ENCODE measurements around the gene SLMAP.

SLMAP gene, protein sequence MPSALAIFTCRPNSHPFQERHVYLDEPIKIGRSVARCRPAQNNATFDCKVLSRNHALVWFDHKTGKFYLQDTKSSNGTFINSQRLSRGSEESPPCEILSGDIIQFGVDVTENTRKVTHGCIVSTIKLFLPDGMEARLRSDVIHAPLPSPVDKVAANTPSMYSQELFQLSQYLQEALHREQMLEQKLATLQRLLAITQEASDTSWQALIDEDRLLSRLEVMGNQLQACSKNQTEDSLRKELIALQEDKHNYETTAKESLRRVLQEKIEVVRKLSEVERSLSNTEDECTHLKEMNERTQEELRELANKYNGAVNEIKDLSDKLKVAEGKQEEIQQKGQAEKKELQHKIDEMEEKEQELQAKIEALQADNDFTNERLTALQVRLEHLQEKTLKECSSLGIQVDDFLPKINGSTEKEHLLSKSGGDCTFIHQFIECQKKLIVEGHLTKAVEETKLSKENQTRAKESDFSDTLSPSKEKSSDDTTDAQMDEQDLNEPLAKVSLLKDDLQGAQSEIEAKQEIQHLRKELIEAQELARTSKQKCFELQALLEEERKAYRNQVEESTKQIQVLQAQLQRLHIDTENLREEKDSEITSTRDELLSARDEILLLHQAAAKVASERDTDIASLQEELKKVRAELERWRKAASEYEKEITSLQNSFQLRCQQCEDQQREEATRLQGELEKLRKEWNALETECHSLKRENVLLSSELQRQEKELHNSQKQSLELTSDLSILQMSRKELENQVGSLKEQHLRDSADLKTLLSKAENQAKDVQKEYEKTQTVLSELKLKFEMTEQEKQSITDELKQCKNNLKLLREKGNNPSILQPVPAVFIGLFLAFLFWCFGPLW

DNA sequence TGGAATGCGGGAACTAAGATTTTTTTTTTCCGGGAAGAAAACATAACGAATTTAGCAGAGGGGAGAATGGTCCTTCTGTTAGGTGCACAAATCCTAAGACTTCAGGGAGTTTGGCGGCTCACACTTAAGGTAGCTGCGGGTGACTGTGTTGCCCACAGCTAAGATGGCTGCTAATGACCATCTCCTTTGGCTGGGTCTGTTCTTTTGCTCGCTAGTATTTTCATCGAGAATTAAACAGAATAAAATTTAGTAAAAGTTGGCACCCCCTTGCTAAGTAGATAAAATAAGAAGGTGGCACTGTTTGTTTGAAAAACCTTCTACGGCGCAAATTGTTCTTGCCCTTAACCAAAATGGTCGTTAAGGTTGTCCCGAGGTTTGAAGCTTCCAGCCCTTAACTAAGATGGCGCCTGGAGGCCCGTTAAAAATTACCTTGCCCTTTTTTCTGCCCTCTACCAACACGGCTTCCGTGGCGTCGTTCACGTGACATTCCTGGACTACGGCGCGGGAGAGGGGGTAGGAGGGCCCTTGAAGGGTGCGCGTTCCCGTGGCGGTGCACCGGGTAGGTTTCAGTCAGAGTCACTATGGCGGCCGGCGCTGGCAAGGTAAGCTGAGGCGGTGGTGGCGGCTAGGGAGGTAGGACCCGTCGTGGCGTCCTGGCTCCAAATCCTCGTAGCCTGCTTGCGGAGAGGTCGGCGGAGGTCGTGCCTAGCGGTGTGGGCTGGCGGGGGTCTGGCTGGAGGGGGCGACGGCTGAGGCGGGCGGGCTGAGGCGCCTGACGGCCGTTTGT, at the start of gene SLMAP:
TSS of gene SLMAP (plus strand) at position 569 of the 787 bp plus-strand sequence. CDS start 1,343 bp downstream, outside the sequence.
- DNase-seq, result peak; percentile 89

DNA sequence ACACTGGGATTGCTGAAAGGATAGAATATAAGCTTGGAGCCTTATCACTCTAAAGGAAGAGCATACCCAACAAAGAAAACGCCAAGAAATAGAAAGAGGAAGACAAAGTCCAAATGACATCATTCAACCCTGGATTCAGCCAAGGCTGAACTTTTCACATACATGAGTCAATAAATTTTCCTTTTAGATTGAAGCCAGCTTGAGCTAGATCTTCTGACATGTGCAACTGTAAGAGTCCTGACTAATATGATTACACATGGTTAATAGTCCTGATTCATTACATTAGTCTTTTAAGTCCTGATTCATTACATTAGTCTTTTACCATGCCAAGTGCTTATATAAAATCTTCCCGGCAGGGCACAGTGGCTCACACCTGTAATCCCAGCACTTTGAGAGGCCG, 49.6 kb upstream of the SLMAP start:
- peak; percentile 30 for DNase-seq

DNA sequence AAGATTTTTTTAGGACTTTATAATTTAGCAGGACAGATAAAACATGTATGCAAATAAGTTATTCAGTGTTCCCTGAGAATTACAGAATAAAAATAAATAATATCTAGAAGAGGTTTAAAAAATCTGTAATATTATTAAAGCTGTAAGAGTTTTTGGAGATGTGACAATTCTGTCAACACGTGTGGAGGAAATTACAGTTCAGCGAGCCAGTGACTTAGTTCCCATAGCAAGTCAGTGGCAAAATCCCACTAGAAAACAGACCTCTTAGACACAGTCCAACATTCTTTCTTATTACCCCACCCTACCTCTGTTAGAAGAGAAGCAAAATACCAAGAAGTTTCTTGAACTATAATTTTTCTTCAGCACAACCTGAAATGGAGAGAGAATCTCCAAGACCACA, 47.1 kb upstream of the SLMAP start:
- no peak for DNase-seq

DNA sequence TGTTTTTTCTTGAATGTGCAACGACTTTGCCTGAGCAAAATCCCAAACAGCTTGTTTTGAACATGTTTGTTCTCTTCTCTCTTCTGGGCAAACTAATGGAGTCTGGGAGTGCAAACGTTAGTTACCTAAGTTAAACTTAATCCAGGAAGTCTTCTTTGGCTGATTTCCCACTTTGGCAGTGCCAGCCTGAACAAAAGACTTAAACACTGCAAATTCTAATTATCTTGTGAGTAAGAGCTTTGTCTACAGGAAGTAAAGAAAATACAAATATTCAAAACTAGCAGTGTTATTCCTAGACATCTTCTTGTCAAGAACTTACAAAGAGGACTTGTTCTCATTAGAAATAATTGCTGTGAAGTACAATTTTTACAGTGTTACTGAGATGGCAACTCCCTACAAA, 46.5 kb upstream of the SLMAP start:
- no peak for DNase-seq

DNA sequence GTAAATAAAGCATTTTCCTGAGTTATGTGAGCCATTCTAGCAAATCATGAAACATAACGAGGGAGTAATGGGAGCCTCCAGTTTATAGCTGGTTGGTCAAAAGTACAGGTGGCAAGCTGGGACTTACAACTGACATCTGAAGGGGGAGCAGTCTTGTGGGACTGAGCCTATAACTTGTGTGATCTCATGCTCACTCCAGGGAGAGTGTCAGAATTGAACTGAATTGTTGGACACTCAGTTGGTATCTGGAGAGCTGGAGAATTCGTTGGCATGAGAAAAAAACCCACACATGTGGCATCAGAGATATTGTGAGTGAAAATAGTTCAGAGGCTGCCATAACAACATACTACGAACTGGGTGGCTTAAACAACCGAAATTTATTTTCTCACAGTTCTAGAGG, 40.4 kb upstream of the SLMAP start:
- DNase-seq, result no peak

DNA sequence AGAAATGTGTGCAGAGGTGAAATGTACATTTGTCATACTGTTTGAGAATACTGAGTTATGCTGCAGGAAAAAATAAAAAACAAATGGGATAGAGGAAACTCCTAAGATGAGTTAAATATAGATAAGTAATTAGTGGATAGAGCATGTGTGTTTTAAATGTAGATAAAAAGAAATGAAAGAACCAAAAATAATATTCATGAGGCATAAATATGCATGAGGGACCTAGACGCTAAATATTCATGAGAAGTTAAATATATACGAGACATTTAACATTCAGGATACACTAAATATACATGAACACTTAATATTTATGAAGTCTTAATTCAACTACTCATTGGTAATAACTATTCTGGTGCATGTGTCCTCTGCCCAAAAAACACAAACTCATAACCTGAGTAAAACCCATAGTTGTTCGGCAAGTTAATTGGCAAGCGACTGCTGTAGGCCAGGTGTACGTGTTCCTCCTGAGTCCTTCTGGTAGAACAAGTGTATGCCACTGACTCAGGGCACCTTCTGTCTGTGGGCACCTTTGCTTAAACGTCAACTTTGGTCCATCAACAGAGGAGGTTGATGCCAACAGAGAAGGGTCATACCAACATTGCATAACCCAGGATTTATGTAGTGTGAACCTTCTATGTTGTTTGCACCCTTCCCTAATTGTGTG, 38.8 kb upstream of the SLMAP start:
- no peak for DNase-seq

DNA sequence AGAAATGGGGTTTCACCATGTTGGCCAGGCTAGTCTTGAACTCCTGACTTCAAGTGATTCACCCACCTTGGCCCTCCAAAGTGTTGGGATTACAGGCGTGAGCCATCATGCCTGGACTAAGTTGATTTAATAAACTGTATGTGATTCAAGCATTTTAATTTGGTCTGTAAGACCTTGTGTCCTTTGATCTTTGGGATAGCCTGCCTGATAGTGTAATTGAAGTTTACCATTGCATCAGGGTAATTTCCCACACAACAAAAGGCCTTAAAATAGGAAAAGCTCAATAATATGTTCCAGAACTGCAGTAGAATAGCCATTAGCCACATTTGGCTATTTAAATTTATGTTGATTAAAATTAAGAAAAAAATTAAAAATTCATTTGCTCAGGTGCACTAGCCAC, 38.0 kb upstream of the SLMAP start:
- no peak for DNase-seq

DNA sequence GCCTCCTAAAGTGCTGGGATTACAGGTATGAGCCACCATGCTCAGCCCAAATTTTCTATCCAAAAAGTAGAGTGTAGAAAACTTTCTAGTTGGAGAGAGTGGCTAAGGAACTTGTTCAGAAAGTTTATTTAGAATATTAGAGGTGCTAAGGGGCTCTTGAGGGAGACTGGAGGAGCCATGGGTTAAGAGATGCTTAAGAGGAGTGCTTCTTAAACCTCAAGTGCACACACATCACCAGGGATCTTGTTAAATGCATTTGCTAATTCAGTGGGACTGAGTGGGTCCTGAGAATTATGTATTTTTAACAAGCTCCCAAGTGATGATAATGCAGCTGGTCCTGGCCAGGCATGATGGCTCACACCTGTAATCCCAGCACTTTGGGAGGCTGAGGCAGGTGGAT, 29.7 kb upstream of the SLMAP start:
- no peak for DNase-seq

DNA sequence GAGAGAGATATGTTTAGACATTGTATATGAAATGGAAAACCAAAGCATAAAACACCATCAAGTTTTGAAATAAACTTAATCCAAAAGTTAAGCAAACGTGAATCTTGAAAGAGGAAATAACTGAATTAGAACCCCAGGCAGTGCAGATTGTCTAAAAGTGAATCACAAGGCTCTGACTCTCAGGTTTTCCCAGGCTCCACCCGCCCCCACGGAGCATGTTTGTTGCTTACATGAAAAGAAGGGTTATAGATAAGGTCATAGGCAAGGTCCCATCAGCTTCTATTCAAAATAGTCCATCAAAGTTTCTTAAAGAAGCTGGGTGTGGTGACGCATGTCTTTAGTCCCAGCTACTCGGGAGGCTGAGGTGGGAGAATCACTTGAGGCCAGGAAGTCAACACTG, 29.0 kb upstream of the SLMAP start:
- no peak for DNase-seq

DNA sequence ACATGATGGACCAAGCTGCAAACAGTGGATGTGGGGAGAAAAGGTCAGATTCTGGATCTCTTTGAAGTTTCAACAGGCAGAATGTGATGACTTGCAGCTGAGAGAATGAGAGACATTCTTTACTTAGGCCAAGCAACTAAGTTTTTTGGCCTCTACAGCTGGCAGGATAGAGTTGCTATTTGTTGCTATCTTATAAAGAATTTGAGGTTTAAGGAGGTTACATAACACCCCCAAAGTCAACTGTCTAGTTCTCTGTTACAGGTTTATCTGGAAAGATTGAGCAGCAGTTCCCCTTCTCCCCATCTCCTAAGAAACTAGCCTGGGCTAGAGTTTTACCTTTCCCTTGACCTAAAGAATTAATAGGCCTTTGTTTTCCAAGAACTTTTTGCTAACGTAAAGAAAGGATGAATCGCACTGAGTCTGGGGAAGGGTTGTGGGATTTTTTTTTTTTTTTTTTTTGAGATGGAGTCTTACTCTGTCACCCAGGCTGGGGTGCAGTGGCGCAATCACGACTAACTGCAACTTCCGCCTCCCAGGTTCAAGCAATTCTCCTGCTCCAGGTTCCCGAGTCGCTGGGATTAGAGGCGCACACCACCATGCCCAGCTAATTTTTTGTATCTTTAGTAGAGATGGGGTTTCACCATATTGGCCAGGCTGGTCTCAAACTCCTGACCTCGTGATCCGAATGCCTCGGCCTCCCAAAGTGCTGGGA, 26.6 kb upstream of the SLMAP start:
- peak; percentile 55 for DNase-seq

DNA sequence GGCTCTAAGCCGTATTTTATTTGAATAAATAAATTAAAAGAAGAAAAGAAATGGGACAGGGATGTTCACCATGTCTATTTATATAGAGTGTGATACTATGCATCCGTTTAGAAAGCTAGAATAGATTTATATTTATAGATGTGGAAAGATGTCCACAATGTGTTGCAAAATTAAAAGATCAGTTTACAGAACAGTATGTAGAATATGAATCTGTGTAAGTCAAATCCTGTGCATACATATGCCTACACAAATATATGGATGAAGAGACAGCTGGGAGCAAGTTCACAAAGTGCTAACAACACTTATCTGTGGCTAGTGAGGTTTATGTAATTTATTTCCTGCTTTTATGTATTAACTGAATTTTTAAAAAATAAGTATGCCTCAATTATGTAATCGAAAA, 25.4 kb upstream of the SLMAP start:
- DNase-seq, result no peak

DNA sequence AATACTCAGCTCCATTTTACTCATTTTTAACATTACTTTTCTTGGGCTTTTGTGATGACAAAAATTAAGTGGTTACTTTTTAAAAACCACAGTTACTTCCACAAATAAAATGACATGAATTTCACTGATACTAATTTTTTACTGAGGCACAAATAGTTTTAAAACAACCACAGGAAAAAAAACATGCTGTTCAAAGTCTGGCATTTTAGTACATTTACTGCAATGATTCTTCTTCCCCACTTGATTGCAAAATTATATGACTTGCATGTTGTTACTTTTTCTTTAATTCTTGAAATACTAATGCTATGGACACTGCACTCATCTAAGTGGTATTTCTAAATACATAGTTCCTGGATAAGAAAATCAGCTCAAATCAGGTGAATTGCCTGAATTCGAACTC, 24.8 kb upstream of the SLMAP start:
- no peak for DNase-seq

DNA sequence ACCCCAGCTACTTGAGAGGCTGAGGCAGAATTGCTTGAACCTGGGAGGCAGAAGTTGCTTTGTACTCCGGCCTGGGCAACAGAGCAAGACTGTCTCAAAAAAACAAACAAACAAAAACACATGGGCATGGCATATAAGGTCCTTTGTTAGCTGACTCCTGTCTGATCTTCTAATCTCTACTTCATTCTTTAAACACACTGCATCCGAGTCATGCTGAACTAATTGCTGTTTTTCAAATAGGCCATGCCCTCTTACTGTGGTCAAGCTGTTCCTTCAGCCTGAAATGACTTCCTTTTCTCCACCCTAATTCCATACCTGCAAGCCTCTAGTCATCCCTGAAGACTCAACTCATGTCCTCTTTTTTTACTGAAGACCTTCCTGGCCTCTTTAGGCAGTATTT, 22.3 kb upstream of the SLMAP start:
- no peak for DNase-seq

DNA sequence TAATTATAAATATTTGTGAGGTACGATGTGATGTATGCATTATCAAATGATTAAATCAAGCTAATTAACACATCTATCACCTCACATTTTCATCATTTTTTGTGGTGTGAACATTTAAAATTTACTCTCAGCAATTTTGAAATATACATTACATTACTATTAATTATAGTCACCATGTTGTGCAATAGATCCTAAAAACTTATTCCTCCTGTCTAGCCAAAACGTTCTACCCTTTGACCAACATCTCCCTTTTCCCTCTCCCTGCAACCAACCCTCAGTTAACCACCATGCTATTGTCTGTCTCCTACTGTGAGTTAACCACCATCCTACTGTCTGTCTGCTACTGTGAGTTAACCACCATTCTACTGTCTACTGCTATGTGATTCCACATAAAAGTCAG, 20.7 kb upstream of the SLMAP start:
- DNase-seq, result no peak

DNA sequence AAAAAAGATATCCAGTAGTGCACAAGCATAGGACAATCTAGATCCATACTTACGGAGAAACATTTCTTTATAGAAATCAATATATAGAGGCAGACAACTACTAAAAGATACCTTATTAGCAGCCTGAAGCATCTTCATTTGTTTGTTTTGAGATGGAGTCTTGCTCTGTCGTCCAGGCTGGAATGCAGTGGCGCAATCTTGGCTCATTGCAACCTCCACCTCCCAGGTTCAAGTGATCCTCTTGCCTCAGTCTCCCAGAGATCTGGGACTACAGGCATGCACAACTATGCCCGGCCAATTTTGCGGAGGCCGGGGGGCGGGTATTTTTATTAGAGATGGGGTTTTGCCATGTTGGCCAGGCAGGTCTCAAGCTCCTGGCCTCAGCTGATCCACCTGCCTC, 18.3 kb upstream of the SLMAP start:
- DNase-seq, result no peak

DNA sequence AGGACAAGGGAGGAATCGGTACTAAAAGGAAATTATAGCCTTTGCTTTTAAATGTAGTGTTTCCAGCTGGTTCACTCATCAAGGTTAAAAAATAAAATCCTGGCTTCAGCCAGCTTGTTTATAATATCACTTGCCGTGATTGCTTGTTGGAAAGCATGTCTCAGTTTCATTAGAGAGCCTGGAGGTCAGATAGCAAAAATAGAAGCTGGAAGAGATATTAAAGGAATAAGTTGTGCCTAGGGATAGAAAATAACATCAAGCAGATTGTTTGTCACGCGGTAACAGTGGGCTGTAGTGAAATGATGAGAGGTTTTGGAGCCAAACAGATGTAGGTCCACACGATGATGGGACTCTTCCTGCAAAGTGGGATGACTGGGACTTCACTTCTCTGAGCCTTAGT, 17.7 kb upstream of the SLMAP start:
- DNase-seq, result no peak

DNA sequence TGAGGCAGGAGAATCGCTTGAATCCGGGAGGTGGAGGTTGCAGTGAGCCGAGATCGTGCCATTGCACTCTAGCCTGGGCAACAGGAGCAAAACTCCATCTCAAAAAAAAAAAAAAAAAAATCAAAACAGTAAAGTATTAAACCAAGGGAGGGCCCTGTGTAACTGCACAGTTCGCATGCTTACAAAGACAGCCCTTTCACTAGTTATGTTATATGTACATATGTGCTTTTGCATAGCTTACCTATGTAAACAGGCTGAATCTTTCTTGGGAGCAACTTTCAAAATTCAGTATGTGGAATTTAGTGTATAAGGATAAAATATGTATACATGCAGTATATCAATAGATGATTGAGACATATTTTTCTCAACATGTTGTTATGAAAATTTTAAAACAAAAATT, 16.1 kb upstream of the SLMAP start:
- DNase-seq, result no peak

DNA sequence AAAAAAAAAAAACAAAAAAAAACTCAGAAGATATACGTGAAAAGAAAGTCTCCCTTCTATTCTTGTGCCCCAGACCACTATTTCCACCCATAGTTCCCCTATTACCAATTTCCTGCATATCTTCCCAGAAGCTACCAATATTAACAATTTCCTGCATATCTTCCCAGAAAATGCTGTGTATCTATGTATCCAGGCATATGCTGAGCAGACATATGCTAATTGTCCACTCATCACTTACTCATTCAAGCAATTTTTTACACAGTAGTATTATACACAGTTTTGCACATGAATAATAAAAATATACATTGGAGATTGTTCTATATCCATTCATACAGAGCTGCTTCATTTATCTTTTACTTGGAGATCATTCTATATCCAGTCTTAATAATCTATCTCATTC, 12.6 kb upstream of the SLMAP start:
- no peak for DNase-seq

DNA sequence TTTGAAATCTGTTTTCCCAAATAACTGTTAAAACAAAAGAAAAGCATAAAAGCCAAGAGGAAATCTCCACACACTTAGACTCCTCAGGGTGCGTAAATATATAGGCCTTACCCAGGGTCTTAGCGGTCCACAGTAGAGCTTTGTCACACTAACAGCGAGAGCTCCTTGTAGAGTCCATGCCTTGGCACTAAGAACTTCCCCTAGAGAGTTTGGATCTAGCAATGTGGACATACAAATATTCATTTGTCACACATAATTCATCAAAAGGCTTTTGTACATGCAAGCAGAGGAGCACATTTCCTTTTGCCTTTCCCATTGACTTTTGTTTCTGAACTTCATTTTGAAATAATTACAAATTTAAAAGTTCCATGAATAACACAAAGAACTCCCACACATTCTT, 11.0 kb upstream of the SLMAP start:
- DNase-seq, result no peak

DNA sequence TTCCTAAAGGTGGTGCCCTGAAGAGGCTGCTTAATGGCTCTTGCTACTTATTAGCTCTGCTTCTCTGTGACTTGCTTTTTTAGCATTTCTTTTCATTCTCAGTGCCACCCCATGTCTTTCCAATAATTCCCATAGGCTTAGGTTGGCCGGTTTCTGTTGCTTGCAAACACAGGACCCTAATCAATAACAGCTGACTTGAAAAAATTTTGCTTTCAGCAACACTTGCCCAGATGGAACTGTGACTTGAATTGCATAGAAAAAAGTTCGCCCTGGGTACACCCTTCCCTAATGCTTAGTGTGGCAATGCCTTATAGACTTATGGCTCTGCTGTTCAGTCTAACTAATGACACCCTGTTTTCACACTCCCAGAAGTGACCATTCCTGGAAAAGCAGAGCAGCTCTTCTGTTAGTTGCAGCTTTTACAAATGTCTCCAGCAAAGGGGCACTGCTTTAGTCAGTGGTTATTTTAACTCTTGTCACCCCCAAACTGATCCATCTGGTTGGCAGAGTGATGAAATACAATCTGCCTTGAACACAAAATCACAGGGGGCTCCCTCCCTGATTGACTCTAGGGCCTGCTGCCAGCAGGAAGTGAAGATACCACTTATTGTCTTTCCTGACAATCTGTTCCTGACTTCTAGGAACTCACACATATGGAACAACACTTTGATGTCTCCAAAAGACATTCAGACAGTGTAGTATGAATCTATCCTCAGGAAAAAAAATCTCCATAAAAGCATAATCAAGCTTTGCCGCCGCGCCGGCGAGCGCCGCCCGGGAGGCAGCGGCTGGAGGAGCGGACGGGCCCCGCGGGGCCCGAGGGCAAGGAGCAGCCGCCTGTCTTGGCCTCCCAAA, 9.7 kb upstream of the SLMAP start:
- no peak for DNase-seq

DNA sequence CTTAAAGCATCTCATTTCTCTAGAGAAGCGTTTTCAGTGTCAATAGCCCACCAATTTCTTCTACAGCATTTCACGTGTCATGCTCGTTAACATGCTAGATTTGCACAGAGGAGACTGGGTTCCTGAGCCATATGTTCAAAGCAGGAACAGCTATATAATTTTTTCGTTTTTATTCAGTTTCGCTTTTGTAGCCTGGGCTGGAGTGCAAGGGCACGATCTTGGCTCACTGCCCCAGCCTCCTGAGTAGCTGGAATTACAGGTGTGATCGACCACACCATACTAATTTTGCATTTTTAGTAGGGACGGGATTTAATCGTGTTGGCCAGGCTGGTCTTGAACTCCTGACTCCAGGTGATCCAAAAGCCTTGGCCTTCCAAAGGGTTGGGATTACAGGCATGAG, 6.6 kb upstream of the SLMAP start:
- no peak for DNase-seq

Measured in SIG-M5 (cell line).